Uterus (tissue), 2 donors: Measurements from ENCODE around the gene TEKT3.

Experiments used
- CTCF ChIP-seq, 4 experiments: fragments of 200-600 bp in 2 of 4; fragments of 450-650 bp in 2 of 4; sonication (generic) in 2 of 4; IDR thresholded peaks; one replicate each; pipeline ENCODE4 v1.5.1; 2016 to 2019; ENCODE audit warnings: antibody characterized with exemption in 4 of 4, mild to moderate bottlenecking in 2 of 4, moderate library complexity in 1 of 4
- POLR2A ChIP-seq, 2 donors: fragments of 450-650 bp; IDR thresholded peaks; one replicate each; pipeline ENCODE4 v1.6.1; 2016; ENCODE audit warnings: antibody characterized with exemption in 2 of 2, mild to moderate bottlenecking in 1 of 2, moderate library complexity in 1 of 2

- TF ChIP-seq POLR2A (IDR thresholded peaks at IDR 0.05) (no peak), CTCF (IDR thresholded peaks at IDR 0.05) (peak in 1 of 4 experiments; percentile 10)
Measured at GRCh38 chr17:15261258-15261801, 80.1 kb downstream of the TEKT3 start.
